Measurements from ENCODE around the gene ABCA12.

Gene ABCA12

GRCh38 chr2:214960677-214961076 lies 177.7 kb downstream of the ABCA12 start:
- ATAC-seq (no peak), DNase-seq (no peak)

- ATAC-seq: no peak
- no peak for DNase-seq
These were observed 191.5 kb downstream of the ABCA12 start for GRCh38 chr2:214946949-214947348.

- DNase-seq: no peak
These were observed 204.4 kb downstream of the ABCA12 start for GRCh38 chr2:214934006-214934405.

GRCh38 chr2:214904634-214905033 lies 233.8 kb downstream of the ABCA12 start:
- no peak for ATAC-seq

More at GRCh38 chr2:214934006-214934405, 204.4 kb downstream of the ABCA12 start:
- ATAC-seq: no peak

GRCh38 chr2:214904176-214904575 lies 234.2 kb downstream of the ABCA12 start:
- DNase-seq: no peak
- ATAC-seq: no peak

More at GRCh38 chr2:214904634-214905033, 233.8 kb downstream of the ABCA12 start:
- no peak for DNase-seq

GRCh38 chr2:214902286-214902685 lies 236.1 kb downstream of the ABCA12 start:
- no peak for ATAC-seq
- DNase-seq: no peak

GRCh38 chr2:214899751-214900150 lies 238.7 kb downstream of the ABCA12 start:
- no peak for DNase-seq
- ATAC-seq: no peak

GRCh38 chr2:214896274-214896673 lies 242.2 kb downstream of the ABCA12 start:
- ATAC-seq (no peak), DNase-seq (no peak)

GRCh38 chr2:214895469-214895868 lies 243.0 kb downstream of the ABCA12 start:
- DNase-seq (no peak), ATAC-seq (no peak)

- ATAC-seq (no peak), DNase-seq (no peak)
These were observed 249.1 kb downstream of the ABCA12 start for GRCh38 chr2:214889301-214889700.

GRCh38 chr2:214881647-214882202 lies 256.7 kb downstream of the ABCA12 start:
- no peak for DNase-seq

More at GRCh38 chr2:214881647-214882202, 256.7 kb downstream of the ABCA12 start:
- no peak for ATAC-seq
